CD4-positive, alpha-beta T cell treated with Interleukin-4 for 4 hours (primary cell): ENCODE results near the gene HDAC11.
"Not testable (repeated sequence)": the region's sequence is repeated elsewhere in the genome, so short reads cannot be mapped to it uniquely, and the experiment has no call there.

ENCODE experiments used
- DNase-seq: peaks from one replicate; pipeline ENCODE4 v3.0.0-alpha.2; 2020

The HDAC11 gene

GRCh38 chr3:13493867-13494441 is 13.8 kb downstream of the HDAC11 start:
- no peak for DNase-seq

- no peak for DNase-seq
Measured at GRCh38 chr3:13494463-13495350, 14.6 kb downstream of the HDAC11 start.

GRCh38 chr3:13495351-13495813 is 15.3 kb downstream of the HDAC11 start:
- DNase-seq: no peak

GRCh38 chr3:13495921-13496723 is 16.0 kb downstream of the HDAC11 start:
- peak; percentile 64 for DNase-seq

GRCh38 chr3:13496879-13497278 is 16.8 kb downstream of the HDAC11 start:
- DNase-seq: no peak

- DNase-seq: no peak
Measured at GRCh38 chr3:13497386-13497785, 17.3 kb downstream of the HDAC11 start.

- DNase-seq: no peak
Measured at GRCh38 chr3:13498354-13499060, 18.4 kb downstream of the HDAC11 start.

- DNase-seq: not testable (repeated sequence)
Measured at GRCh38 chr3:13499246-13499645, 19.1 kb downstream of the HDAC11 start.

- DNase-seq: no peak
Measured at GRCh38 chr3:13500133-13500885, 20.2 kb downstream of the HDAC11 start.

GRCh38 chr3:13501056-13501455 is 20.9 kb downstream of the HDAC11 start:
- no peak for DNase-seq

GRCh38 chr3:13501521-13501920 is 21.4 kb downstream of the HDAC11 start:
- DNase-seq: no peak

GRCh38 chr3:13501958-13502790 is 22.1 kb downstream of the HDAC11 start:
- DNase-seq: no peak

GRCh38 chr3:13502791-13503060 is 22.6 kb downstream of the HDAC11 start:
- DNase-seq: no peak

- no peak for DNase-seq
Measured at GRCh38 chr3:13504161-13504831, 24.2 kb downstream of the HDAC11 start.

- DNase-seq: no peak
Measured at GRCh38 chr3:13505147-13506130, 25.3 kb downstream of the HDAC11 start.

- DNase-seq: no peak
Measured at GRCh38 chr3:13506239-13506638, 26.1 kb downstream of the HDAC11 start.

GRCh38 chr3:13506680-13507079 is 26.6 kb downstream of the HDAC11 start:
- no peak for DNase-seq

- DNase-seq: no peak
Measured at GRCh38 chr3:13507247-13507569, 27.1 kb downstream of the HDAC11 start.

- DNase-seq: no peak
Measured at GRCh38 chr3:13507570-13508339, 27.6 kb downstream of the HDAC11 start.
